WI38 (cell line): ENCODE measurements around the gene ABHD3.
A peak's percentile ranks its signal among the peaks of the same experiment; 100 is the strongest.

ENCODE experiments used
- H3K4me3 ChIP-seq: 2 replicates; pipeline ENCODE4 v1.5.1; 2011; ENCODE audit warnings: low read depth, mild to moderate bottlenecking, control low read depth, low read length
- TF ChIP-seq, protein P1 (sequence below): IDR thresholded peaks from 2 replicates; pipeline ENCODE4 v1.5.1; 2012; ENCODE audit warnings: low read depth, mild to moderate bottlenecking, control low read depth, low read length

Gene ABHD3, protein sequence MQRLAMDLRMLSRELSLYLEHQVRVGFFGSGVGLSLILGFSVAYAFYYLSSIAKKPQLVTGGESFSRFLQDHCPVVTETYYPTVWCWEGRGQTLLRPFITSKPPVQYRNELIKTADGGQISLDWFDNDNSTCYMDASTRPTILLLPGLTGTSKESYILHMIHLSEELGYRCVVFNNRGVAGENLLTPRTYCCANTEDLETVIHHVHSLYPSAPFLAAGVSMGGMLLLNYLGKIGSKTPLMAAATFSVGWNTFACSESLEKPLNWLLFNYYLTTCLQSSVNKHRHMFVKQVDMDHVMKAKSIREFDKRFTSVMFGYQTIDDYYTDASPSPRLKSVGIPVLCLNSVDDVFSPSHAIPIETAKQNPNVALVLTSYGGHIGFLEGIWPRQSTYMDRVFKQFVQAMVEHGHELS

DNA sequence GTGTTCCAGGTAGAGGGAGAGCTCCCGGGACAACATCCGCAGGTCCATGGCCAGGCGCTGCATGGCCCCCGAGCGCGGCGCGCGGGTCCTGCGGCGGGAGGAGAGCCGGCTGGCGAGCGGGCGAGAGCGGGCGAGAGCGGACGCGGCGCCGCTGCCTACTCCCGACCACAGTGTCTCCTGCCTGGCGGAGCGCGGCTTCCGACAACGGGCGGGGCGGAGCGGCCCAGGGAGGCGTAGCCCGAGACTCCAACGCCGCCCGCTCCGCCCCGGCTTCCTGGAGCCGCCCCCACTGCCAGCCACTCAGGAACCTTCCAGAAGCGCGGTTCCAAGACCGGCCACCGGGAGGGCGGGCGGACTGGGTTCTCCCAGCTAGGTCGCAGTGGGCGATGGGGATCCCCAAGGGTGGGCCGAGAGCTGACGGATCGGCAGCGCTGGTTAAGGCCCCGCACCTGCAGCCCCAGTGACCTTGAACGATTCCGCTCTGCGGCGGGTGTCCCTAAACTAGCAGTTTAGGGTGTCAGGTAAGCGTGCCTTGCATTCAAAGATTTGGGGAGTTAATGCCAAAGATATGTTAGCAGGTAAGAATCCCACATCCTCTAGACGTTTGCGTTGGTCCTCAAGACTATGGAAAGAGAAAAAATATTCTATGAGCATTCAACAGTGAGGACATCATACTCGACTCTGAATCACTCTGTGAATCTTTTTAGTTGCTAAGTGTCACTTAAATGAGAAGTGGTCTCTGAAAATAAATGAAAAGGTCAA is at the start of gene ABHD3:
ABHD3 (minus strand) TSS at position 172 of the 762 bp plus-strand sequence; CDS start at position 63, 109 bp downstream.
- H3K4me3 ChIP-seq: peak within 1 kb of the TSS; percentile 80
- TF ChIP-seq, protein P1, sequence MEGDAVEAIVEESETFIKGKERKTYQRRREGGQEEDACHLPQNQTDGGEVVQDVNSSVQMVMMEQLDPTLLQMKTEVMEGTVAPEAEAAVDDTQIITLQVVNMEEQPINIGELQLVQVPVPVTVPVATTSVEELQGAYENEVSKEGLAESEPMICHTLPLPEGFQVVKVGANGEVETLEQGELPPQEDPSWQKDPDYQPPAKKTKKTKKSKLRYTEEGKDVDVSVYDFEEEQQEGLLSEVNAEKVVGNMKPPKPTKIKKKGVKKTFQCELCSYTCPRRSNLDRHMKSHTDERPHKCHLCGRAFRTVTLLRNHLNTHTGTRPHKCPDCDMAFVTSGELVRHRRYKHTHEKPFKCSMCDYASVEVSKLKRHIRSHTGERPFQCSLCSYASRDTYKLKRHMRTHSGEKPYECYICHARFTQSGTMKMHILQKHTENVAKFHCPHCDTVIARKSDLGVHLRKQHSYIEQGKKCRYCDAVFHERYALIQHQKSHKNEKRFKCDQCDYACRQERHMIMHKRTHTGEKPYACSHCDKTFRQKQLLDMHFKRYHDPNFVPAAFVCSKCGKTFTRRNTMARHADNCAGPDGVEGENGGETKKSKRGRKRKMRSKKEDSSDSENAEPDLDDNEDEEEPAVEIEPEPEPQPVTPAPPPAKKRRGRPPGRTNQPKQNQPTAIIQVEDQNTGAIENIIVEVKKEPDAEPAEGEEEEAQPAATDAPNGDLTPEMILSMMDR: peak; percentile 32

DNA sequence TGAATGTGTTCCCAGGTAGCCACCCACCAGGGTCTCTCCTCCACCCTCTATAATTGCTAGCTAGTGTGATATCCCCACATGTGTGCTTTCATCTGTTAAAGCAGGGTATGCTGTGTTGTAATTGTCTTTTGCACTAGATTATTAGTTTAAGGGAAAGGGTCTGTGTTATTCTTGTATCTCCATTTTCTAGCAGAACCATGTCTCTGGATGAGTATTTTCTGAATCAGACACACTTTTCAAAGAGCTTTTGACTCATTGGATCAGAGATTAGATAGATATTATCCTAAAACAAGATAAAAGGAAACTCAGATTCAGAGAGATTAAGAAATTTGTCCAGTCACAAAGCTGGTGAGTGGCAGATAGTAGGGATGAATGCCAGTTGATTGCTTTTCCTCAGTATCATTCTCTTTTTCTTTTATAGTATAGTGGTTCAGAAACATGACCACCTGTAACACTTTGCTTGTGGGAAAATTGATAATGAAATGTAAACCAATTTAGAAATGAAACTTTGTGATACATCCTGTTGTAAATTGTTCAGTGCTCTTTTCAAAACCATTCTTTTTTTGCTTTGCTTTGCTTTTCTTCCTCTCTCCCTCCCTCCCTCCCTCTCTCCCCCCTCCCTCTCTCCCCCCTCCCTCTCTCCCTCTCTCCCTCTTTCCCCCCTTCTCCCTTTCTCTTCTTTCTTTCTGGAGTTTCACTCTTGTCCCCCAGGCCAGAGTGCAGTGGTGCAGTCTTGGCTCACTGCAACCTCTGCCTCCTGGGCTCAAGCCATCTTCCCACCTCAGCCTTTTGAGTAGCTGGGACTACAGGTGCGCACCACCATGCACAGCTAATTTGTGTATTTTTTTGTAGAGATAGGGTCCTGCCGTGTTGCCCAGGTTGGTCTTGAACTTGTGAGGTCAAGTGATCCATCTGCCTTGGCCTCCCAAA is 43.5 kb upstream of the ABHD3 start:
- no peak overlapping the region for H3K4me3 ChIP-seq
- TF ChIP-seq, protein P1: no peak

DNA sequence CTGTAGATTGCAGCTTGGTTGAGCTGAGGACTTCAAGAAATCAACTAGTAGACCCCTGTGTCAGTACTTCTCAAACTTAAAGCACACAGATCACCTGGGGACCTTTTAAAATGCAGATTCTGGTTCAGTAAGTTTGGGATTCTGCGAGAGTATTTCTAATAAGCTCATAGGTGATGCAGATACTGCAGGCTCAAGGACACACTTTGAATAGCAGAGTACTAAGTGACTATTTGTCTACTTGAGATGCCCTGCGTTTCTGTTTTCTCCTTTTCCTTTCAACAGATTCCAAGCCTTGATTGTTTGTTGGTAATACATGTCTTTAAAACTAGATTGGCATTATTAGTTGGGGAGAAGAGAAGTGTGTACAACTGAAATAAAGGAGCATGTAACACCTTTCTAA is 42.7 kb upstream of the ABHD3 start:
- TF ChIP-seq, protein P1: no peak
- H3K4me3 ChIP-seq: no peak overlapping the region

DNA sequence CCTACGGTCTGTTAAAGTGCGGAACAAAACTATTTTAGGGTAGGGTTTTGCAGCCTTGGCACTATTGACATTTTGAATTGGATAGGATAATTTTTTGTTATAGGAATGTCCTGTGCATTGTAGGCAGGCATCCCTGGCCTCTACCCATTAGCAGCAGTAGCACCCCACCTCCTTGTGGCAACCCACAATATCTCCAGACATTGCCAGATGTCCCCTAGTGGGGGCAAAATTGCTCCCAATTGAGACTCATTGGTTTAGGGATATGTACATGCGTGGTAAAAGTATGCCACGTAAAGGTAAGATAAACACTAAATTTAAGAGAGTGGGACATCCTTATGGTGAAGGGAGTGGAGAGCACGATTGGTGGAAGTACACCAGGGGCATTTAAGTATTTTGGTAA is 40.7 kb upstream of the ABHD3 start:
- H3K4me3 ChIP-seq: no peak overlapping the region
- TF ChIP-seq, protein P1: no peak

DNA sequence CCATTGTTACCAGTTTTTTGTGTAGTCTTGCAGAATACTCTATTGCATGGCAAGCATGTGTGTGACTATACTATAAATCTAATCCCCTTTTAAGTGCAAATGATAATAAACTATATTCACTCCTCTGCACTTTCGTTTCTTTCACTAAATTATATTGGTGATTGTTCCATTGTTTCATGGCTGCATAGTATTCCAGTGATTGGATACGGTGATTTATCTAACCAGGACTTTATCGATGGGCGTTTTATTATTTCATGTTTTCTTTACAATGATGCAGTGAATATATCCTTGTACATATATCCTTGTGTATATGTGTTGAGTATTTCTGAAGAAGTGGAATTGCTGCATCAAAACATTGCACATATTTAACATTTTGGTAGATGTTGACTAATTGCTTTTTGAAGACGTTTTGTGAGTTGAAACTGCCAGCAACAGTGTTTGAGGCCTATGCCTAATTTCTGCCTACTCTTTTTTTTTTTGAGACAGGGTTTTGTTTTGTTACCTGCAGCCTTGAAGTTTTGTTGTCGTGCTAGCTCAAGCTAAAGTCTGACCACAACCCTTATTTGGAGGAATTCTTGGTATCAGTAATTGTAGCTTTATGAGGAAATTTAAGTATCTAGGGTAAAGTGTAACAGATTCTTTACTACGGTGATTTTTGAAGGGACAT is 38.7 kb upstream of the ABHD3 start:
- TF ChIP-seq, protein P1: no peak
- H3K4me3 ChIP-seq: no peak overlapping the region; the same call in 1 of the 2 replicates

DNA sequence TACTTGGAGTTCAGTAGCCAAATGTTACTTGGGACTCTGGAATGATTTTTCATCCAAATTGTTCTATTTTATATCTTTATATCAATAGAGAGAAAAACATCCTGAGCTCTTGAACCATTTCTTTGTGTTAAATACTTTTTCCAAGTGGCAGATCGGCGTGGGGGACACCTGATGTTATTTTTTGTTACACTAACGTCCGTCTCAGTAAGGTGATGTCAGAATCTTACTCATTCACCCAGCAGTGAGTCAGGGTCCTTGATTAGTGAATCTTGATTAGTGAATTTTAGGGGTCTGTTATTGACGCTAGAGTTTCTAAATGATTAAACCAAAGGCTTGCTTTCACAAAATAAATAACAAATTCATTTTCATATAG is 37.7 kb upstream of the ABHD3 start:
- TF ChIP-seq, protein P1: no peak
- peak overlapping the region; percentile 87 for H3K4me3 ChIP-seq
